ENCODE measurements around the gene SAPCD1.
"Not testable (repeated sequence)": the region's sequence is repeated elsewhere in the genome, so short reads cannot be mapped to it uniquely, and the experiment has no call there.

Gene SAPCD1

DNA sequence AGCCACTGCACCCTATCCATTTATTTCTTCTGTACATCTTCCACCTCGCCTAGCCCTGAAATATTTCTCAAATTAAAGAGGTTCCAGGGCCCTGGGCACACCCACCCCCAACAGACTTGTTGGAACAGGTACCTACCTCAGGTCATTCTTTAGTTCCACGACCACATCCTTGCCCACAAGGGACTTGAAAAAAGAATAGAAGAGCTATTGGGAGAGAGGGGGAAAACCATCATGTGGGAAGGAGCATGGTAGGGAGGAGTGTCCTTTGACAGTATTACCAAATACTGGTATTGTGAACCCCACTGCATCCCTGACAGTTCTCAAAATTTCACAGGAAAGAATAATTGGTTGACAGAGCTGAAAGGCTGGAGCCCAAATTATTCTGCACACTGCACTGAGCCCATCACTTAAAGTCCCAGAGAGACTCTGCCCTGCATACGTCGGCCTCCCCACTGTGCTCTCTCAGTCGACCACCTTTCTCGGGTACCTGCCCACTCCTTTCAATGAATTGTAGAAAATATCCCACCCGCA is 43.5 kb downstream of the SAPCD1 start:
- DNase-seq = no peak

- peak; percentile 94 for DNase-seq
Observed at GRCh38 chr6:31806470-31807272, 44.2 kb downstream of the SAPCD1 start, which contains the start of gene LSM2. TSS of gene LSM2 (minus strand) at chr6:31806966. CDS start at chr6:31806757, 209 bp downstream.

DNA sequence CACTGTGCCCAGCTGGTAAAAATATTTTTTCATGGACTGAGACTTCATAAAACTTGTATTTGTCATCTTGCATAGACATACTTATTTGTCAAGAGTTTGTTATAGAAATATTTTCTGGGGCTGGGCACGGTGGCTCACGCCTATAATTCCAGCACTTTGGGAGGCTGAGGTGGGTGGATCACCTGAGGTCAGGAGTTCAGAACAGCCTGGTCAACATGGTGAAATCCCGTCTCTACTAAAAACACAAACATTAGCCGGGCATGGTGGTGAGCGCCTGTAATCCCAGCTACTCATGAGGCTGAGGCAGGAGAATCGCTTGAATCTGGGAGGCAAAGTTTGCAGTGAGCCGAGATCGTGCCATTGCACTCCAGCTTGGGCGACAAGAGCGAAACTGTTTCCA is 46.1 kb downstream of the SAPCD1 start:
- not testable (repeated sequence) for DNase-seq

DNA sequence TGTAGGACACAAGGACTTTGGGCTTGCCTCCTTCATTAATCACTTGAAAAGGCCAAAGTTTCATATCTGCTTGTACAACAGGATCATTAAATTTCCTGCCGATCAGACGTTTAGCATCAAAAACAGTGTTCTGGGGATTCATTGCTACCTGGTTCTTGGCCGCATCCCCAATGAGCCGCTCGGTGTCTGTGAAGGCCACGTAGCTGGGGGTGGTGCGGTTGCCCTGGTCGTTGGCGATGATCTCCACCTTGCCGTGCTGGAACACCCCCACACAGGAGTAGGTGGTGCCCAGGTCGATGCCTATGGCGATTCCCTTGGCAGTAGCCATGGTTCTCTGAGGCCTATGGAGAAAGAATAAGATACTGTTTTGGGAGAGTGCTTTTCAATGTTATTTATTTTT is 49.2 kb downstream of the SAPCD1 start:
- DNase-seq = no peak

- no peak for DNase-seq
Observed at GRCh38 chr6:31813465-31813849, 51.0 kb downstream of the SAPCD1 start.
